ENCODE measurements around the gene TNFAIP8L1. TPM values are rescaled to one million over a fixed set of nuclear protein-coding genes. Genes with fewer than 3 reads are reported as not detected.
A peak's percentile ranks its signal among the peaks of the same experiment; 100 is the strongest.

Gene TNFAIP8L1
- total RNA-seq, 1 donor from 2014 or later: 8.1 TPM

- ATAC-seq: peak; percentile 4
Measured at GRCh38 chr19:4682417-4683200, 43.3 kb downstream of the TNFAIP8L1 start.

DNA sequence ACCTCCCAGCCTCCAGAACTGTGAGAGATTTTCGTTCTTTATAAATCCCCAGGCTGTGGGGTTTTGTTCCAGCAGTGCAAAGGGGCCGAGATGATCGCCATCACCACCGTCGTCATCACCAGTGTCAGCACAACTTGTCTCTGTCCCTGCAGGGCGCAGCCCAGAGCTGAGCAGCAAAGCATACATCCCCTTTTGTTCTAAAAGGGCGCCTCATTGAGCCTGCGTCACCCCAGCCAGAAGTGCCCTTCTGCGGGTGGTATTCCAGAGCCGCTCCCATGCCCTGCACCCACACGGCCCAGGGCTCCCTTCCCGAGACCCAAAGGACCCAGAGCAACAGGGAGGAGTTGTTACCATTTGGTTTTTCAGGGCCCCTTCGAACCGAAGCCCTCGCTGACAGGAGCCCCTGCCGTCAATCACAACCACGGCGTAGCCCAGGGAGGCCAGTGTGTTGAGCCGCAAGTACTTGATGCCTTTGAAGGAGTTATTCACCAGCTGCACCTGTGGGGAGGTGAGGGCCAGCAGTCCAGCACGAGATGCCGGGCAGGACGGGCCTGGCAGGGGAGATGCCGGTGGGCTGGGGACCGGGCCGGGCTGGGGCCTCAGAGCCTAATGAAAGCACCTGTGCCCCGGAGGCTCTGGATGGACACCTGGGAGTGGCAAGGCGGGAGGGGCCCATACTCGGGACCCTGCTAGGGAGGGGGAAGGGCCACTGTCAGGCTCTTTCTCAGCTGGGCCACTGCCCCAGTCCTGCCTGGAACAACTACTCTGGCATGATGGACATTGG lies 45.2 kb downstream of the TNFAIP8L1 start:
- no peak for ATAC-seq

GRCh38 chr19:4686700-4687099 lies 47.4 kb downstream of the TNFAIP8L1 start:
- ATAC-seq: no peak

- ATAC-seq: no peak
Measured at GRCh38 chr19:4687396-4687795, 48.1 kb downstream of the TNFAIP8L1 start.

- no peak for ATAC-seq
Measured at GRCh38 chr19:4688587-4688986, 49.3 kb downstream of the TNFAIP8L1 start.

DNA sequence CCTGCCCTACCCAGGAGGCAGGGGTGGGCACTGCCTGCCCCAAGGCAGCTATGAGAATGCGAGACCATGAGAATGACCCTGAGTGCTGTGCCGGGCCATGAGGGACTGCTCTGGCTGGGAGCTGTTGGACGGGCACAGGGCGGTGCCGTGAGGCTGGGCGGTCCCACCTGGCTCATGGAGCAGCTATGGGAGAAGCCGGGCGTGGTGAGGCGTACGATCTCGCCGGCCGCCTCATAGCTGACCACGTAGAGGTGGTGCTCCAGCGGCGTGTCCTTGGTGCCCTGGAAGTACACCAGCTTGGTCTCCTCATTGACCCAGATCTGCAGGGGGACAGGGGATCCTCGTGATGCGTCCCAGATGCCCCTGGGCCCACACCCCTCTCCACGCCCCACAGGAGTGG lies 50.1 kb downstream of the TNFAIP8L1 start:
- ATAC-seq: no peak

DNA sequence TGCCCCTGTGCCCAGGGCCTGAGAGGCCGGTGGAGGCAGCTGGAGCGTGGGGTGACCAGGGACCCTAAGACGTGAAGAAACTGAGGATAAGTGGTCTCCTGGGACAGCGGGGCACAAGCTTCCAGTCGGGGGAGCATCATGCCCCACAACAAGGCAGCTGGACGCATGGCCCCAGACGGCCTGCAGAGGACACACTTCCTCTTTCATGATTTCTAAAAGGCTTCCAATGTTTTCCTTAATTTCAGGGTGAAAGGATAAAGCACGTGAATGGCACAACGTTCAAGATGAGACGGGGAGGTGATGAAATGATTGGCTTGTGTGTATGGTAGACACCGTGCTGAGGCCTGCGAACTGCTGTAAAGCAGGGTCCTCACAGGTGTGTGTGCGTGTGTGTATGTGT lies 51.0 kb downstream of the TNFAIP8L1 start:
- no peak for ATAC-seq

- no peak for ATAC-seq
Measured at GRCh38 chr19:4691373-4691772, 52.1 kb downstream of the TNFAIP8L1 start.

- no peak for ATAC-seq
Measured at GRCh38 chr19:4692251-4693077, 53.1 kb downstream of the TNFAIP8L1 start.

- no peak for ATAC-seq
Measured at GRCh38 chr19:4693078-4693350, 53.7 kb downstream of the TNFAIP8L1 start.

DNA sequence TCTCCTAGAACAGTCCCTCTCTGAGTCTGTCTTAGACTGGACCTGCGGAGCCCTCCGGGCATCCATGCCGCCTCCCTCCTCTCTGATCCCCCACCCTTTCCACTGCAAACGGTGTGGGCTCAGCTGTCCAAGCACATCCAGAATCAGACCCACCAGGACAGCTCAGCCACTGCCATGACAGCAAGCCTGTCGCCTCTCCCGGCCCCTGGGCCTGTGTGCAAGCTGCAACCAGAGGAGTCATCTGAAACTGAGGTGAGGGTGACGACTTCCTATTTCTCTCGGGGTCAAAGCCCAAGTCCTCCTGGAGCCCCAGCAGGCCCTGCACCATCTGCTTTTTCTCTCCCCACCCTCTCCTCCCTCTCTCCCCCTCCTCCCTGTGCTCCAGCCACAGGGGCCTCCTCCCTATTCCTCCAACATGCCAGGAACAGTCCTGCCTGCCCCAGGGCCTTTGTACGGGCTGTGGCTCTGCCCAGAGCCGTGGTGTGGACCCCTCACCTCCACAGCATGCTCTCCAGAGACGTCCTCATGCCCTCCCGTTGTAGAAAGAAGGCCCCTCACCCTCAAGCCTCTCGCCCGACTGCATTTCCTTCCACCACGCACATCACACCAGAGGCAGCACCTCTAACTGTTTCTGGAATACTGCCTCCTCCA lies 54.3 kb downstream of the TNFAIP8L1 start:
- no peak for ATAC-seq

- ATAC-seq: peak; percentile 92
Measured at GRCh38 chr19:4694211-4694987, 55.1 kb downstream of the TNFAIP8L1 start.

GRCh38 chr19:4695224-4695731 lies 56.0 kb downstream of the TNFAIP8L1 start:
- ATAC-seq: no peak

GRCh38 chr19:4697304-4697703 lies 58.0 kb downstream of the TNFAIP8L1 start:
- no peak for ATAC-seq

- no peak for ATAC-seq
Measured at GRCh38 chr19:4699826-4700692, 60.7 kb downstream of the TNFAIP8L1 start.

DNA sequence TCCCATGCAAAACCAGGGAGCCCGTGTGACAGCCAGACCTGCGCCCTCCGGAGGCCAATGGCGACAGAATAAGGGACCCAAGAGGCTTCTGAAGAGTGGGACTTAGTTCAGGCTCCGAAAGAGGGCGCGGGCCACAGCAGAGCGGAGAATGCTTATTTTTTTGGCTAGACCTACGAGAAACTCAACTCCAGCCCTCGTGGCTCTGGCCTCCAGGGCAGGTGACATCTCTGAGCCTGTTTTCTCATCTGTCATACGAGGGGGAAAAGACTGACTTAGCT lies 61.3 kb downstream of the TNFAIP8L1 start:
- ATAC-seq: no peak

GRCh38 chr19:4701557-4701956 lies 62.2 kb downstream of the TNFAIP8L1 start:
- ATAC-seq: no peak

- ATAC-seq: no peak
Measured at GRCh38 chr19:4702764-4703163, 63.4 kb downstream of the TNFAIP8L1 start.

DNA sequence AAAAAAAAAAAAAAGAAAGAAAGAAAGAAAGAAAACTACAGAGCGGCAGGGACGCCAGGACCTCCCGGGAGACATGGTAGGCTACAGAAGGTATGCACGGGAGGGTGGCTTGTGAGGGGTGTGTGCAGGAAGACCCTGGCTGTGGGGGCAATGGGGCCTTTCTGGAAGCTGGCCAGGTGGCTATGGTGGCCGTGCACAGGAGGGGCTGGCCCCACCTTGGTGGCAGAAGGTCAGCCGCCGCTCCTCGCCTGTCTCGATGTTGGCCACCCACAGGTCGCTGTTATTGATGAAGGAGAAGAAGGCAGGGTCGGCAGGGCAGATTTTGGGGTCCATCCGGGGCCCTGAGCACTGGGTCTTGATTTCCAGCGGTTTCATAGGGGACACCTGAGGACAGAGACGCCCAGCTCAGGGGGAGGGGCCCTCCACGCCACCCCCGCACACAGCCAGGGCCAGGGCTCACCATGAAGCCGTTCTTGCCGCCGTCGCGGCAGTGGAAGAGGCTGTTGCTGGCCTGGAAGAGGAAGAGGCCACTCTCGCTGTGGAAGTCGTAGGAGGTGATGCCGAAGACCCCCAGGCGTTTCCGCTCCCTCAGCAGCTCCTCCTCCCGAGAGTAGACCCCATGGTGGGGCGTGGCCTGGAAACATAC lies 64.5 kb downstream of the TNFAIP8L1 start:
- no peak for ATAC-seq

- ATAC-seq: no peak
Measured at GRCh38 chr19:4704317-4704673, 65.0 kb downstream of the TNFAIP8L1 start.

All from esophagus mucosa (tissue), 1 donor.